Measurements from ENCODE around the gene TBC1D5.

- TF ChIP-seq REST (IDR thresholded peaks at IDR 0.05; ENCODE audit: insufficient read depth in 1 of 2, low read depth in 2 of 2, low read length in 1 of 2) (no peak), CTCF (IDR thresholded peaks at IDR 0.05) (no peak), SIN3A (IDR thresholded peaks at IDR 0.05; ENCODE audit: borderline replicate concordance, insufficient read depth, low read depth, low read length) (no peak)
These were observed 152.0 kb downstream of the TBC1D5 start for GRCh38 chr3:17590465-17590864.

Measured in Panc1 (cell line).